Fibroblast of lung (primary cell): ENCODE data around the gene XRRA1. TPM values are rescaled to one million over a fixed set of nuclear protein-coding genes. Genes with fewer than 3 reads are reported as not detected.

ENCODE experiments used
- DNase-seq, 2 donors: peaks; one replicate each; pipeline versions ENCODE4 v3.0.0 to v3.0.0-alpha.2; 2010; ENCODE audit warnings: low read depth in 2 of 2
- H2AFZ ChIP-seq: 2 replicates; pipeline ENCODE4 v1.5.1; 2012; ENCODE audit warnings: low read length, control low read depth, inconsistent platforms
- H3K27ac ChIP-seq: 2 replicates; pipeline ENCODE4 v1.5.1; 2011; ENCODE audit warnings: low read length, control low read depth; ENCODE audit not compliant: insufficient read depth
- H3K27me3 ChIP-seq: 2 replicates; pipeline ENCODE4 v1.5.1; 2011; ENCODE audit warnings: mild to moderate bottlenecking, low read length; ENCODE audit not compliant: control insufficient read depth, insufficient read depth
- H3K36me3 ChIP-seq: 2 replicates; pipeline ENCODE4 v1.5.1; 2011; ENCODE audit warnings: low read length; ENCODE audit not compliant: control insufficient read depth, insufficient read depth
- H3K4me1 ChIP-seq: 2 replicates; pipeline ENCODE4 v1.5.1; 2011; ENCODE audit warnings: low read length; ENCODE audit not compliant: control insufficient read depth, insufficient read depth; ENCODE audit errors: extremely low read depth
- H3K4me2 ChIP-seq: 2 replicates; pipeline ENCODE4 v1.5.1; 2011; ENCODE audit warnings: low read length, control low read depth; ENCODE audit not compliant: insufficient read depth; ENCODE audit errors: extremely low read depth
- H3K4me3 ChIP-seq, 4 experiments: fragments of 200-600 bp in 1 of 4; sonication (generic) in 1 of 4; replicated peaks in 1 of 4; 2 replicates each; pipeline ENCODE4 v1.5.1; 2011 to 2016; ENCODE audit warnings: low read length in 4 of 4, low read depth in 3 of 4, mild to moderate bottlenecking in 3 of 4, control low read depth in 2 of 4, inconsistent platforms in 1 of 4, mixed read lengths in 1 of 4; ENCODE audit not compliant: insufficient read depth in 1 of 4; ENCODE audit errors: control extremely low read depth in 1 of 4
- H3K79me2 ChIP-seq: 2 replicates; pipeline ENCODE4 v1.5.1; 2012; ENCODE audit warnings: mild to moderate bottlenecking, low read length, inconsistent platforms; ENCODE audit not compliant: control insufficient read depth, insufficient read depth
- H3K9ac ChIP-seq: 2 replicates; pipeline ENCODE4 v1.5.1; 2011; ENCODE audit warnings: mild to moderate bottlenecking, low read length, control low read depth; ENCODE audit not compliant: insufficient read depth
- H3K9me3 ChIP-seq: 2 replicates; pipeline ENCODE4 v1.5.1; 2012; ENCODE audit warnings: low read depth, low read length; ENCODE audit not compliant: control insufficient read depth, insufficient read depth
- H4K20me1 ChIP-seq: 2 replicates; pipeline ENCODE4 v1.5.1; 2011; ENCODE audit warnings: low read length; ENCODE audit not compliant: control insufficient read depth, insufficient read depth; ENCODE audit errors: extremely low read depth
- CTCF ChIP-seq, 2 donors: IDR thresholded peaks in 1 of 2; conservative IDR thresholded peaks in 1 of 2; 1 replicate in 1 of 2; 2 replicates in 1 of 2; pipeline ENCODE4 v1.5.1; 2011 to 2012; ENCODE audit warnings: low read length in 2 of 2, control low read depth in 1 of 2, inconsistent platforms in 1 of 2, low read depth in 1 of 2, mild to moderate bottlenecking in 1 of 2
- EZH2 ChIP-seq: IDR thresholded peaks from 2 replicates; pipeline ENCODE4 v1.5.1; 2012; ENCODE audit warnings: low read length, control low read depth, mild to moderate bottlenecking; ENCODE audit errors: missing control alignments
- polyA plus RNA-seq, 2 donors: library from polyadenylated mRNA; depleted of rRNA in 1 of 2; stranded (reverse) in 1 of 2; unstranded in 1 of 2; fragments of >200 nt; gene quantifications; 2 replicates each; pipeline ENCODE4 v1.2.1, GENCODE V29; 2011 to 2012; ENCODE audit warnings: missing spikeins in 1 of 2
- total RNA-seq: library from RNA; depleted of rRNA; stranded (reverse); fragments of >200 nt; gene quantifications from 2 replicates; pipeline ENCODE4 v1.2.1, GENCODE V29; 2014

The XRRA1 gene
- total and polyA plus RNA-seq, 2 donors (not counting 1 experiment from before 2014, with no cell fraction given) = 5.0 to 8.6 TPM

GRCh38 chr11:74956397-74957015, 7.6 kb upstream of the XRRA1 start:
- Histone ChIP-seq H4K20me1 (peaks cover 2% of the 10 kb centered on the region), H3K27ac (peak overlapping the region; percentile 11), H3K79me2 (peaks cover 94% of the 10 kb centered on the region), H3K4me3 (no peak overlapping the region), H3K36me3 (peaks cover 1% of the 10 kb centered on the region), H3K9ac (no peak overlapping the region), H3K9me3 (no peaks in the 10 kb centered on the region), H3K4me1 (no peaks in the 10 kb centered on the region), H2AFZ (no peak overlapping the region), H3K27me3 (no peaks in the 10 kb centered on the region), H3K4me2 (peak overlapping the region; percentile 29)
- no peak for DNase-seq
- TF ChIP-seq CTCF (conservative IDR thresholded peaks at IDR 0.05 in 1 of 2, IDR thresholded peaks at IDR 0.05 in 1 of 2; ENCODE audit: low read depth in 1 of 2, low read length in 2 of 2) (no peak), EZH2 (no peak)

GRCh38 chr11:74954199-74954598, 5.3 kb upstream of the XRRA1 start:
- H3K4me3 ChIP-seq = no peak overlapping the region
- no peaks in the 10 kb centered on the region for H3K27me3 ChIP-seq
- H3K4me2 ChIP-seq = no peak overlapping the region
- H3K9me3 ChIP-seq = no peaks in the 10 kb centered on the region
- DNase-seq = no peak
- H4K20me1 ChIP-seq = peaks cover 2% of the 10 kb centered on the region
- H3K27ac ChIP-seq = no peak overlapping the region
- peaks cover 95% of the 10 kb centered on the region for H3K79me2 ChIP-seq
- H2AFZ ChIP-seq = no peak overlapping the region
- peaks cover 3% of the 10 kb centered on the region for H3K4me1 ChIP-seq
- H3K9ac ChIP-seq = no peak overlapping the region
- TF ChIP-seq EZH2 = no peak
- TF ChIP-seq CTCF (conservative IDR thresholded peaks at IDR 0.05 in 1 of 2, IDR thresholded peaks at IDR 0.05 in 1 of 2; ENCODE audit: low read depth in 1 of 2, low read length in 2 of 2) = no peak
- peaks cover 1% of the 10 kb centered on the region for H3K36me3 ChIP-seq

DNA sequence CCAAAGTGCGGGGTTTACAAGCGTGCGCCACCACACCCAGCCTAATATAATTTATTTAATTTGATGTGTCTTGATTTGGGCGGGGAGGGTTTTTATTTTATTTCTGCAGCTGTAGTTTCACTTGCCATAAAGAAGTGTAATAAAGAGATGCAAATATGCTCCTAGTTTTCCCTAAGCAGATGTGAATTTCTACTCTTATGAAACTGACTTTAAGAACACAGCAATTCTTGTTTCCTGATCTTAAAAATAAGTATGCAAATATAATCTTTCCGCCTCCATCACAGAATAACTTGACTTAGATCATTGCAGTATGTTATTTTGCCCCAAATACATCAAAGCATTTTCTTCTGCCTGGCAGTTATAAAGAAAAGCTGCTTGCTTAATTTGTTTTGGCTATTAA, 4.6 kb upstream of the XRRA1 start:
- peaks cover 1% of the 10 kb centered on the region for H3K36me3 ChIP-seq
- H3K4me1 ChIP-seq = peaks cover 3% of the 10 kb centered on the region
- H3K4me3 ChIP-seq = no peak overlapping the region
- peaks cover 92% of the 10 kb centered on the region for H3K79me2 ChIP-seq
- H3K27ac ChIP-seq = no peak overlapping the region
- no peak for DNase-seq
- H3K9ac ChIP-seq = no peak overlapping the region
- H3K4me2 ChIP-seq = no peak overlapping the region
- no peaks in the 10 kb centered on the region for H3K9me3 ChIP-seq
- H2AFZ ChIP-seq = no peak overlapping the region
- no peaks in the 10 kb centered on the region for H3K27me3 ChIP-seq
- TF ChIP-seq CTCF (conservative IDR thresholded peaks at IDR 0.05 in 1 of 2, IDR thresholded peaks at IDR 0.05 in 1 of 2; ENCODE audit: low read depth in 1 of 2, low read length in 2 of 2) (no peak), EZH2 (no peak)
- peaks cover 2% of the 10 kb centered on the region for H4K20me1 ChIP-seq
